GM21447 (cell line): ENCODE measurements around the gene TM4SF20.

Experiments
- ATAC-seq: cut with Tn5 transposase; IDR thresholded peaks from one replicate; pipeline ENCODE4 v1.9.1; 2021; ENCODE audit not compliant: unreplicated experiment

Gene TM4SF20, protein sequence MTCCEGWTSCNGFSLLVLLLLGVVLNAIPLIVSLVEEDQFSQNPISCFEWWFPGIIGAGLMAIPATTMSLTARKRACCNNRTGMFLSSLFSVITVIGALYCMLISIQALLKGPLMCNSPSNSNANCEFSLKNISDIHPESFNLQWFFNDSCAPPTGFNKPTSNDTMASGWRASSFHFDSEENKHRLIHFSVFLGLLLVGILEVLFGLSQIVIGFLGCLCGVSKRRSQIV

DNA sequence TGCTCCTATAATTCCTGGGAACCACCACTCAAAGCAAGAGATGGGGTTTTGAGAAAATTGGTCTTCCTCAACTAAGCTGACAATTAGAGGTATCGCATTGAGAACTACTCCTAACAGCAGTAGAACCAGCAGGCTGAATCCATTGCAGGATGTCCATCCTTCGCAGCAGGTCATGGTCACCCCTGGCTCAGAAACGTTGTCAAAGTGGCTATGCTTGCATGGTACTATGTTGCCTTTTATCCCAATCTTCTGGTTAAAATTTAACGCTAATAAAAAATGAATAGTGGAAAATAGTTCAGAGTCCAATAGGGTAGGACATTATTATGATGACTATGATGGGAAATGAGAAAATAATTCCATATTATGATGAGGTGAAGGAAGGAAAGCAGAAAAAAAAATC lies at the start of gene TM4SF20:
Gene TM4SF20 (minus strand): TSS at position 212 of the 400 bp plus-strand sequence. CDS start 38 bp downstream, at position 174.
- ATAC-seq = no peak

GRCh38 chr2:227428731-227429285 lies 49.7 kb upstream of the TM4SF20 start:
- ATAC-seq = no peak

DNA sequence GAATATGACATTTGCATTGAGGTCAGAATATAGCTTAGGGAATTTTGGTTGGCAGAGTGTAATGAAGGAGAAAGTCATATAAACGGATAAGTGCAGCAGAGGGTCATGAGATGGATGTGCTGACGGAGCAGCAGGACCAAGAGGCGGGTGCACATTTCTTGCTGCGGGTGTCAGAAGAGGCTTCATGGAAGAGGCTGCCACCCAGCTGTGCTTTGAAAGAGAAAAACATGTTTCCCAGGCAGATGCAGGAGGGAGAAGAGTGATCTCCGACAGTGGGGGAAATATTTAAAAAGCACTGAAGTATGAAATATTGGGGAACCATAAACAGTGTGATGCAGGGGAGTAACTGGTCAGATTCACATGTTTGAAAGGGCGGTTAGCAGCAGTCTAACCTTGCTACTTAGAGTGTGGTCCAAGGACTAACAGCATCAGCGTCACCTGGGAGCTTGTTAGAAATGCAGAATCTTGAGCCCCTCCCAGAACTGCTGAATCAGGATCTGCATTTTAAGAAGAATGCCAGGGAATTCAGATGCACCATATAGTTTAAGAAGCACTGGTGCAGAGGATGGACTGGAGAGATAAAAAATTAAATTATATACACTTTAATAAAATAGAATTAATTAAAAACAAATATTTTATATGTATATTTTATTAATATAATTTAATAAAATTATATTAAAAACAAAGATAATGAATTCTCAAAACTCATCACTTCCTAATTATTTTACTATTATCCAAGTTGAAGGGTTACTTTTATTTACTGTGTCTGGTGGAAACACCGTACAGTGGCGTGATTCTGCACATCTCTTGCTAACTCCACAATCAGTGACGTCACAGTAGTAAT lies 44.8 kb upstream of the TM4SF20 start:
- ATAC-seq = no peak

DNA sequence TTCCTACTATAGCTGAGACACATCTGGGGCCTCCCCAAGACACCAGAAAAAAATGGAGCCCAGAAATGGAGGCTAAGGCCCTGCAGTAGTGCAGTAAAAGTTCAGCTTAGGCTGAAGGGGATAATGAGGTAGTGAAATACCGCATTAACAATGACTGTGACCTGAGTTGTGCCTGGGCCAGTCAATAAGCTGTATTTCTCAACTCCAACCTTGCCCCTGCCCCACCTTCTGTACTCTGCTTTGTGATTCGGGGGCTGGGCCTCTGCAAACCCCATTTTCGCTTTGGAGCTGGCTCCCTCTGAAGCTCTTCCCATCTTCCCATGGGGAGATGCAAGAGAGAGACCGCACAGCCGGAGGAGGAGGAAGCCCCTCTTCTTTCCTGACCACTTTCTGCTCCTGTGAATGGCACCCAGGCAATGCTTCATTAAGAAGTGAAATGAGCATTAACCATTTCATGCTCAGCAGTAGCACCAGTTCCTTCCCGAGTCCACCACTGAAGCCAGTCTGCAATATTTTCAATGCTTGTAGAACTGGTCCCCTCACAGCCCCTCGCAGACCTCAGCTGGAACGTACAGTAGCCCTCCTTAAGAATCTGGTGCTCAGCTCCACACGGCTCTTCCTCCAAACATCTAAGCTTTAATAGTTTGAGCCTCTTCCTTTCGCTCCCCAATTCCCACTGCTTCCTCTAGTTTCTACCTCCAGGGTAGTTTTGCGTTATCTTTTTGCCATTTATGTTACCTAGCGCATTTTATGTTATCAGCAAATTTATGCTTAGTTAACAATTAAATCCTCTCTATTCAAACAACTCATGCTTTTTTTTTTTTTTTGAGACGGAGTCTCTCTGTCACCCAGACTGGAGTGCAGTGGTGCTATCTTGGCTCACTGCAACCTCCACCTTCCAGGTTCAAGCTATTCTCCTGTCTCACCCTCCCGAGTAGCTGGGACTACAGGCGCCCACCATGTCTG lies 41.3 kb upstream of the TM4SF20 start:
- ATAC-seq = no peak

DNA sequence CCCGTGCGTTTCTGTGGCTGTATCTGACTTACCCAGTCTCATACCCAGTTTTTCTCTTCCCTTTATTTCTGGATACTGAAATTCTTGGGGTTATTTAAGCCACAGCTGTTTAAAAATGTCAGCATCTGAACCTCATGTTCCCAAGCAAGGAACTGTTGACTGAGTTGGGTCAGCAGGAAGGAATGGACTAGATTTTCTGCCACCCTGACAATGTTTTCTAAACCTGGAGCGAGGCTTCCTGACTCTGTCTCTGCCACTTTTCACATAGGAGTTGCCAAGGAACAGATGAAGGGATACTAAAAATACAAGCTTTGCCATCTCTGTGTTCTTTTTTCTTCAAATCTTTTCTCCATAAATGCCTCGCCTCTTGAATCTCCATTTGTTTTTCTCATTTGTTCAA lies 37.6 kb upstream of the TM4SF20 start:
- ATAC-seq = no peak

DNA sequence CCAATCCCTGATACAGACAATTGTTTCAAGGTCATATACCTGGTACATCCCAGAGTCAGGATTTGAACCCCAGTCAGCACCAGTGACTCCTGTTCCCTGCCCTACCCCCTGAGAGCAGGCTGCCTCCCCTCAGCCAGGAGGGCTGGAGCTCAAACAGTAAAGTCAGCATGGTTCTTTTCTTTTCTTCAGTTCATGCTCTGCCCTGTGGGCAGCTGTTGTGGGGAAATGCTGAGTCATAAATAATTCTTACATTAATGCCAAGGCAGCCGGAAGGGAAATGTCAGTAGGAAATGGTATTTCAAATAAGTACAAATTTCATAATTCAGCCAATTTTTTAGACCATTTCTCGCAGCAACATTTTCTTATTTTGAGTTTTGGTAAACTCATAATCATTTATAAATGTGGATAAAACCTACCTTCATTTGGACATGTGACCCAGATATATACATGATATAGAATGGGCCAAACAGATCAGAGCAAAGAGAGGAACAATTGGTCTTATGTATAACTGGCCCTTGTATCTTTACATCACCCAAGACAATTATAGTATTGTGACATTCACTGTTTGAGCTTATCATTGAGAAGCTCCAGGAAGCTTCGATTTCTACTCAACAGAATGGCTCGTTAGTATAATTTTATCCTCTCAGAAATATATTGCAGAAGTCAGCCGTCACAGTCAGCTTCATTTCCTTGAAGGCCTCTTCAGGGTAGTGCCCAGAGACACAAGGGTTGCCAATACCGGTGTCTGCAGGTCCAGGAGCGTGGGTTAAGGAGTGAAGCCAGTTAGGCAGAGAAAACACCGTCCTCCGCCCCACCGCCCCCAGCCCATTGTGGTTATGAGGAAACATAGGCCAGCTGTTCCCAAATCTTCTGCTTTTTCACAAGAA lies 36.7 kb upstream of the TM4SF20 start:
- peak; percentile 34 for ATAC-seq

DNA sequence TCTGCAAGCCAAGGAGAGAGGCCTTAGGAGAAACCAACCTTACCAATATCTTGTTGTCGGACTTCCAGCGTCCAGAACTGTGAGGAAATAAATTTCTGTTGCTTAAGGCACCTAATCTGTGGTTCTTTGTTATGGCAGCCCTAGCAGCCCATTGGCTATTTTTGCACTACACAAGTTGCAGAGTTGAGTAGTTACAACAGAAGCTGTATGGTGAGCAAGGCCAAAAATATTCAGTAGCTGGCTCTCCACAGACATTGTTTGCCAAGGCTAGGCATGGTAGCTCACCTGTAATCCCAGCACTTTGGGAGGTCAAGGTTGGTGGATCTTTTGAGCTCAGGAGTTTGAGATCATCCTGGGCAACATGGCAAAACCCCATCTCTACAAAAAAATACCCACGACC lies 35.7 kb upstream of the TM4SF20 start:
- ATAC-seq = no peak

- no peak for ATAC-seq
Measured at GRCh38 chr2:227413371-227413770, 34.3 kb upstream of the TM4SF20 start.

- no peak for ATAC-seq
Measured at GRCh38 chr2:227412877-227413276, 33.8 kb upstream of the TM4SF20 start.

DNA sequence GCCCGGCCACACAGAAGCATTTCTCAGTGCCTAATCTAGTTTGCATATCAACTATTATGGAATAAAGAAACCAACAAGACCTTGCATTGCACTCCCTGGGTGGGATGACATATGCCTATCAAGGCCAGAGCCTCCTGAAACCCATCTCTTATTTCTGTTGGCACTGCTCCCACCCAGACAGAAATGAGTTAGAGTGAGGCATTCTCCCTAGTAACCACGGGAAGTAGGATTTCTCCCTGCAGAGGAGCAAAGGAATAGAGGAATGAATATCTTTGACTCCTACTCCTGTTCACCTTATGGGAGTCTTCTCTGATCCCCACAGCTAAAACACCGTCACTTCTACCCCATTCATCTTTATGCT lies 32.9 kb upstream of the TM4SF20 start:
- no peak for ATAC-seq

DNA sequence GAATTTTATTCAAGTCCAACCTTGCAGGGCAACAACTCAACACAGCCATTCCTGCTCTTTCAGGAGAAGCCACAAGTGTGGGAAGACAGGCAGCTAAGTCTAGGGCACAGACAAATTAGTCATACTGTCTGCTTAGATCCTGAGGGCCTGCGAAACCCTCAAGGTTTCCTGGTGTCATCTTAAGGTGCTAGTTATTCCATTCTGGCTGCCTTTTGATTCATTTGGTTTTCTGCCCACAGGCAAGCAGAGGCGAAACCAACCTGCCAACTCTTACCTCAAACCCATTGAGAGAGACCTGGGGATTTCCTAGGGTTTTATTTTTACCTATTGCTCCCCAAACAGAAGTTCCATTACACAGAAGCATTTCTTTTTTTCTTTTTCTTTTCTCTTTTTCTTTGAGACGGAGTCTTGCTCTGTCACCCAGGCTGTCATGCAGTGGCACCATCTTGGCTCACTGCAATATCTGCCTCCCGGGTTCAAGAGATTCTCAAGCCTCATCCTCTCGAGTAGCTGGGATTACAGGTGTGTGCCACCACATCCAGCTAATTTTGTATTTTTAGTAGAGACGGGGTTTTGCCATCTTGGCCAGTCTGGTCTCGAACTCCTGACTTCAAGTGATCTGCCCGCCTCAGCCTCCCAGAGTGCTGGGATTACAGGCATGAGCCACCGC lies 32.3 kb upstream of the TM4SF20 start:
- ATAC-seq = peak; percentile 76

DNA sequence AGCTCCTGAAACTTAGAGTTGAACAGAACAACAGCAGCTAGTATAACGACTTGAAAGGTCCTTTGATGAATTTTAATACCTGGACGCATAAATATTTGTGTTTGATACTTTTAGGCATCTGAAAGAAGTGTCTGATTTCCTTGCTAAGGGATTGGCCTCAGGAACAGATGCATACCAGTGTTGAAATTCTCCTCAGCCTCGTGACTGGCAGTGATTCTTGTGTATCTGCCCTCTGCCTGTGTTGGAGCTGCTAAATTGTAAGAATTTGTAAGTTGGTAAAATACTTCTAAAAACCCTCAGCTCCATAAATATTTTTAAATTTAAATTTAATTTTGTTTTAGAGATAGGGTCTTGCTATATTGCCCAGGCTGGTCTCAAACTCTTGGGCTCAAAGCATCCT lies 31.1 kb upstream of the TM4SF20 start:
- no peak for ATAC-seq

DNA sequence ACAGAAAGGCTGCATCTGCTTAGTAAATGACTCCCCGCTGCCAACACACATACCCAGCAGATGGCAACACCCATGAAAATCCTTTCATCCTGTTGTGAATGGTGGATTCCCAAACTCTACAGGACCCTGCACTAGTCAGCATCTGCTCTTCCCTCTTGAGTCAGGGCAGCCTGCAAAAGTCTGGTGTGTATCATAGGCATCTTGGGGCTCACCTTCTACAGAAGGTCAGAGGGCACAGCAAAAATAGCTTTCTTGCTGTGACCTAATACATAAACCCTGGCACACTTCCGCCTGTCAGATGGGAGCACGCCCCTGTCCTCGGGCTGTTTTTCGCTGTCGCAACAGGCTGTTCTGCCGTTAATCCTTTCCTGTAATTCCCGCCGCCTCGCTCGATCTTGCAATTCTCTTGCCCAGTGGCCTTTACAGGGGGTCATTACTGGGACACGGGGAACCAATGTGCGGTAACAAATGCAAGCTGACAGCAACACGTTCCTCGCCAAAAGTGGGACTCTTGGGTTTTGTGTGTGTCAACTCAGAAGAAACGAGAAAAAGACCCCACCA lies 28.6 kb upstream of the TM4SF20 start:
- ATAC-seq = no peak

DNA sequence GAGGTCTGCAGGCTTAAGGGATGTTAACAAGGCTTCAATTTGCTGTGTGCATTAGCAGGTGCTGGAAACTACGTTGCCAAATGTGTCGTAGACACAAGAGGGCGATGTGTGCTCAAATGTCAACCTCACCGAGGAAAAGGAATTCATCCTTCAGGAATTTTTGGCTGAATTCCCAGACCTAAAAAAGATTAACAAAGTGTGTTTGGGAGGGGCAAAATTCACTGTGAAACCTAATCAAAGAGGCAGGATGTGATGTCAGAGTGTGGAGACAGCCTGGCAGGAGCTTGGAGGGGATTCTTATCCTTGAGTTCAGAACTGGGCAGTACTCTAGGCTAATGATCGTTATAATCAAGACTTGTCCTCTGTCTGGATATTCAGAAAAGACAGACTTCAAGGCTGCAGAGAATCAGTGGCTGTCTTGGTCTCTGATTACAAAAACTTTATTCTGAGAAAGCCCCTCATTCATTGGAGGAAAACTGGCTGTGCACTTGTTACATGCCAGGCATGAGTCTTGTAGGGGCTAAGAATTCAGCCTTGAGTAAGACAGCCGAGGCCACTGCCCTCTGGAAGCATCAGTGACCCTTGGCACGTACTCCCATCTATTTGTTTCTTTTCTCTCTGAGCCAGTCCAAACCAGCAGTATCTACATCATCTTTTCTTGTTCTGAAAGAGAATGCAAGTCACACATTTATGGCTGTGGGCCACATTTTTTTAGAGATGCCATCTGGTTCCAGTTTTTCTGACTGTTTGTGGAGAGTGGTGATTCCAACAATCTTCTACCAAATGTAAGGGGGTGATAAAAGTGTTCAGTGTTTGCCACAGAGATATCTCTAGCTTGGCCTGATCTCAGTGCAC lies 27.3 kb upstream of the TM4SF20 start:
- no peak for ATAC-seq

DNA sequence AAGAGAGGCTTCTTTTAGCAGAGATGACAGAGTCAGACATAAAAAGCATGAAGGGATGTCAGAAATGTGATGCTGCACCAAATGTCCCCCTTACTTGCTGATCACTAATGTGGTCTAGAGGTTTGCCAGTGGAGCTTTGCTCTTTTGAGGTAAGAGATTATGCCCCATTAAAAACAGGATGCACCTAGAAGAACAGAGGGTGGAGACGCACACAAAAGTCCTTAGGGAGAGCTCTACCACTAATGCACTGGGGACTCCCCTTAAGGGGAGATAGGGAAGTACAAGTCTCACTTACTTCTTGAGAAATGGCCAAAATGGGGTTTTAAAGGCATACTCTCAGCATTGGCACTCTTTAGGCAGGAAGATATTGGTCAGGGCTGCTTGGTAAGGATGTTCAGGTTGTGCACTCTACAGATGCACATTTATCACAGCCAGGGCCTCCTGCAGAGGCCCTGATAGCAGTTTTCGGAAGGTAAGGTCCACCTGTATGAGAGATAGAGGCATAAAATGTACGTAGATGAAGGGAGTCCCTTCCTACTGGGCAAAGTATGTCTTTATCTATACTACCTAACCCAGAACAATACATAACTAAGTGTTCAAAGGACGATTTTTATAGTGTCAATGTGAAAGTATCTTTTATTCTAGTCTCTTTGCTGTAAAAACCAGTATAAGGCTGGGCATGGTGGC lies 25.6 kb upstream of the TM4SF20 start:
- ATAC-seq = no peak

DNA sequence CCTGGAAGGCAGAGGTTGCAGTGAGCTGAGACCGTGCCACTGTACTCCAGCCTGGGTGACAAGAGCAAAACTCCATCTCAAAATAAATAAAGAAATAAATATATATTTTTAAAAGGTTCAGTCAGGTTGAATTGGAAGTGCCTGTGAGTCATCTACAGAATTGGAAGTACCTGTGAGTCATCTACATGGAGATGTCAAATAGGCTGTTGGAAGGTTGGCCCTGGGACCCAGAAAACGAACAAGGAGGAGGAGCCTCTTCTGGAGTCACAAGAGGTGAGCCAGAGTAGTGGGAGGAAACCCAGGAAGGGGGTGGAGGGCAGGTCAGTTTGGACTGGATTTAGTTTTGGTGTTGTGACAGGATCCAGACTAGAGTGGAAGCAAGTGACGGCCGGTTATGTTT lies 23.9 kb upstream of the TM4SF20 start:
- ATAC-seq = no peak

GRCh38 chr2:227402321-227402720 lies 23.2 kb upstream of the TM4SF20 start:
- ATAC-seq = no peak

GRCh38 chr2:227401550-227401949 lies 22.4 kb upstream of the TM4SF20 start:
- no peak for ATAC-seq
